SK-N-DZ (cell line): ENCODE measurements around the gene TRIM22.

ENCODE experiments used
- DNase-seq: peaks from one replicate; pipeline ENCODE4 v3.0.0-alpha.2; 2015; ENCODE audit warnings: low spot score

The TRIM22 gene

GRCh38 chr11:5738431-5738830, 48.8 kb downstream of the TRIM22 start:
- DNase-seq: no peak

GRCh38 chr11:5746614-5747013, 57.0 kb downstream of the TRIM22 start:
- DNase-seq: no peak

GRCh38 chr11:5749836-5750235, 60.2 kb downstream of the TRIM22 start:
- DNase-seq: no peak

GRCh38 chr11:5753943-5754342, 64.4 kb downstream of the TRIM22 start, which contains the start of gene OR52N4:
OR52N4 (plus strand) TSS chr11:5754243; CDS start chr11:5754741, 498 bp downstream.
- DNase-seq: no peak
